ENCODE measurements around the gene TRIM37. TPM values are rescaled to one million over a fixed set of nuclear protein-coding genes. Genes with fewer than 3 reads are reported as not detected.
A peak's percentile ranks its signal among the peaks of the same experiment; 100 is the strongest.

Gene TRIM37
- total RNA-seq, 1 donor from 2014 or later, result 39.0 TPM

- peaks cover 8% of the 10 kb centered on the region for H3K36me3 Mint-ChIP-seq (ENCODE audit: low read depth)
- no peak overlapping the region for H3K4me3 Mint-ChIP-seq
- no peak for TF ChIP-seq CTCF (conservative IDR thresholded peaks at IDR 0.05)
- no peaks in the 10 kb centered on the region for H3K4me1 Mint-ChIP-seq
- no peak for DNase-seq (ENCODE audit: low read depth, low spot score)
- no peaks in the 10 kb centered on the region for H3K27me3 Mint-ChIP-seq (ENCODE audit: low read depth)
- no peak overlapping the region for H3K27ac Mint-ChIP-seq (ENCODE audit: unreplicated experiment)
- H3K9me3 Mint-ChIP-seq, result no peaks in the 10 kb centered on the region
Observed at GRCh38 chr17:58985367-58985766, 121.3 kb downstream of the TRIM37 start.

- no peaks in the 10 kb centered on the region for H3K9me3 Mint-ChIP-seq
- H3K27ac Mint-ChIP-seq (ENCODE audit: unreplicated experiment), result no peak overlapping the region
- no peak overlapping the region for H3K4me3 Mint-ChIP-seq
- DNase-seq (ENCODE audit: low read depth, low spot score), result no peak
- H3K4me1 Mint-ChIP-seq, result no peaks in the 10 kb centered on the region
- peaks cover 6% of the 10 kb centered on the region for H3K36me3 Mint-ChIP-seq (ENCODE audit: low read depth)
- TF ChIP-seq CTCF (conservative IDR thresholded peaks at IDR 0.05), result no peak
- no peaks in the 10 kb centered on the region for H3K27me3 Mint-ChIP-seq (ENCODE audit: low read depth)
Observed at GRCh38 chr17:58982626-58983025, 124.1 kb downstream of the TRIM37 start.

GRCh38 chr17:58980706-58981481, 125.8 kb downstream of the TRIM37 start:
- TF ChIP-seq CTCF (conservative IDR thresholded peaks at IDR 0.05), result no peak
- Mint-ChIP-seq H3K27me3 (ENCODE audit: low read depth) (no peaks in the 10 kb centered on the region), H3K36me3 (ENCODE audit: low read depth) (peaks cover 6% of the 10 kb centered on the region), H3K27ac (ENCODE audit: unreplicated experiment) (peak overlapping the region; percentile 69), H3K9me3 (no peaks in the 10 kb centered on the region), H3K4me3 (no peak overlapping the region), H3K4me1 (no peaks in the 10 kb centered on the region)
- DNase-seq (ENCODE audit: low read depth, low spot score), result no peak

- no peak overlapping the region for H3K4me3 Mint-ChIP-seq
- no peaks in the 10 kb centered on the region for H3K4me1 Mint-ChIP-seq
- TF ChIP-seq CTCF (conservative IDR thresholded peaks at IDR 0.05), result no peak
- no peaks in the 10 kb centered on the region for H3K9me3 Mint-ChIP-seq
- no peaks in the 10 kb centered on the region for H3K27me3 Mint-ChIP-seq (ENCODE audit: low read depth)
- H3K36me3 Mint-ChIP-seq (ENCODE audit: low read depth), result peaks cover 6% of the 10 kb centered on the region
- no peak for DNase-seq (ENCODE audit: low read depth, low spot score)
- H3K27ac Mint-ChIP-seq (ENCODE audit: unreplicated experiment), result no peak overlapping the region
Observed at GRCh38 chr17:58976541-58976940, 130.1 kb downstream of the TRIM37 start.

- Mint-ChIP-seq H3K27me3 (ENCODE audit: low read depth) (no peaks in the 10 kb centered on the region), H3K36me3 (ENCODE audit: low read depth) (no peaks in the 10 kb centered on the region), H3K4me3 (no peak overlapping the region), H3K27ac (ENCODE audit: unreplicated experiment) (no peak overlapping the region), H3K4me1 (peaks cover 18% of the 10 kb centered on the region), H3K9me3 (no peaks in the 10 kb centered on the region)
- DNase-seq (ENCODE audit: low read depth, low spot score), result no peak
- no peak for TF ChIP-seq CTCF (conservative IDR thresholded peaks at IDR 0.05)
Observed at GRCh38 chr17:58974354-58974753, 132.3 kb downstream of the TRIM37 start.
